ENCODE measurements around the gene TUBB4B.

Gene TUBB4B

GRCh38 chr9:137223078-137223970, 17.8 kb upstream of the TUBB4B start:
- Histone ChIP-seq H3K36me3 (ENCODE audit: control insufficient read depth in 2 of 2, insufficient read depth in 1 of 2, low read length in 2 of 2) (peaks cover 0 to 14% of the 10 kb centered on the region in 2 experiments; a peak in 1 of 3 replicates), H3K27ac (ENCODE audit: extremely low read depth, low read depth, low read length) (peak overlapping the region; percentile 83), H3K4me1 (ENCODE audit: control insufficient read depth, insufficient read depth, low read length) (peaks cover 4% of the 10 kb centered on the region), H3K9me3 (ENCODE audit: control insufficient read depth, insufficient read depth, low read depth, low read length) (no peaks in the 10 kb centered on the region), H3K4me3 (ENCODE audit: low read depth, low read length) (peak overlapping the region; percentile 89)
- CTCF ChIA-PET = interaction anchor here (0.6 to 6.7 kb wide), 11 partner anchors 10 to 177 kb away, joined by 3 to 54 read pairs (median 4); partner anchors contain the start of genes ANAPC2, MAN1B1, NDOR1 and NPDC1
- POLR2A ChIA-PET = interaction anchor here (0.6 to 17.2 kb wide), 33 partner anchors 15 to 1114 kb away, joined by 3 to 304 read pairs (median 4); partner anchors contain the start of genes AJM1, ANAPC2, MAN1B1 and NDOR1
- peak; percentile 25; the same call in 1 of the 2 replicates for TF ChIP-seq SP7 (tag by site-specific recombination; IDR thresholded peaks at IDR 0.05)
- TF ChIP-seq ZNF239 (tag by site-specific recombination; IDR thresholded peaks at IDR 0.05) = no peak
- peak; percentile 31 for TF ChIP-seq ZFHX2 (tag by site-specific recombination; conservative IDR thresholded peaks at IDR 0.05)
- TF ChIP-seq KLF10 (tag by site-specific recombination; IDR thresholded peaks at IDR 0.05) = peak; percentile 66
- TF ChIP-seq ZBTB8A (tag by site-specific recombination; IDR thresholded peaks at IDR 0.05) = peak; percentile 40
- TF ChIP-seq SP3 (tag by site-specific recombination; IDR thresholded peaks at IDR 0.05) = peak; percentile 76
- TF ChIP-seq ZNF221 (tag by site-specific recombination; IDR thresholded peaks at IDR 0.05; ENCODE audit: borderline replicate concordance) = no peak
- TF ChIP-seq ZSCAN30 (tag by site-specific recombination; IDR thresholded peaks at IDR 0.05) = 0 out of 2 replicates have a peak, but pooled peaks have one; percentile 50
- peak; percentile 47; the same call in 1 of the 2 replicates for TF ChIP-seq KLF9 (tag by site-specific recombination; IDR thresholded peaks at IDR 0.05; ENCODE audit: low read depth)
- peak; percentile 90; the same call in 1 of the 2 replicates for TF ChIP-seq GLIS2 (tag by site-specific recombination; IDR thresholded peaks at IDR 0.05)
- TF ChIP-seq, protein P1, sequence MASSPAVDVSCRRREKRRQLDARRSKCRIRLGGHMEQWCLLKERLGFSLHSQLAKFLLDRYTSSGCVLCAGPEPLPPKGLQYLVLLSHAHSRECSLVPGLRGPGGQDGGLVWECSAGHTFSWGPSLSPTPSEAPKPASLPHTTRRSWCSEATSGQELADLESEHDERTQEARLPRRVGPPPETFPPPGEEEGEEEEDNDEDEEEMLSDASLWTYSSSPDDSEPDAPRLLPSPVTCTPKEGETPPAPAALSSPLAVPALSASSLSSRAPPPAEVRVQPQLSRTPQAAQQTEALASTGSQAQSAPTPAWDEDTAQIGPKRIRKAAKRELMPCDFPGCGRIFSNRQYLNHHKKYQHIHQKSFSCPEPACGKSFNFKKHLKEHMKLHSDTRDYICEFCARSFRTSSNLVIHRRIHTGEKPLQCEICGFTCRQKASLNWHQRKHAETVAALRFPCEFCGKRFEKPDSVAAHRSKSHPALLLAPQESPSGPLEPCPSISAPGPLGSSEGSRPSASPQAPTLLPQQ (tag by site-specific recombination; IDR thresholded peaks at IDR 0.05) = peak; percentile 57; the same call in 1 of the 2 replicates
- 0 out of 2 replicates have a peak, but pooled peaks have one; percentile 18 for TF ChIP-seq ZBTB48 (tag by site-specific recombination; IDR thresholded peaks at IDR 0.05)
- TF ChIP-seq PATZ1 (tag by site-specific recombination; IDR thresholded peaks at IDR 0.05) = peak; percentile 95
- no peak for TF ChIP-seq KLF7 (tag by site-specific recombination; IDR thresholded peaks at IDR 0.05; ENCODE audit: borderline replicate concordance)
- 0 out of 2 replicates have a peak, but pooled peaks have one; percentile 43 for TF ChIP-seq ZNF843 (tag by site-specific recombination; IDR thresholded peaks at IDR 0.05)
- TF ChIP-seq ZNF391 (tag by site-specific recombination; IDR thresholded peaks at IDR 0.05; ENCODE audit: borderline replicate concordance, low read depth) = no peak
- TF ChIP-seq FEZF1 (tag by site-specific recombination; IDR thresholded peaks at IDR 0.05) = peak; percentile 37; the same call in 1 of the 2 replicates
- 0 out of 2 replicates have a peak, but pooled peaks have one; percentile 30 for TF ChIP-seq MEIS1 (CRISPR knock-in tag; IDR thresholded peaks at IDR 0.05; ENCODE audit: borderline replicate concordance)
- TF ChIP-seq, protein P2, sequence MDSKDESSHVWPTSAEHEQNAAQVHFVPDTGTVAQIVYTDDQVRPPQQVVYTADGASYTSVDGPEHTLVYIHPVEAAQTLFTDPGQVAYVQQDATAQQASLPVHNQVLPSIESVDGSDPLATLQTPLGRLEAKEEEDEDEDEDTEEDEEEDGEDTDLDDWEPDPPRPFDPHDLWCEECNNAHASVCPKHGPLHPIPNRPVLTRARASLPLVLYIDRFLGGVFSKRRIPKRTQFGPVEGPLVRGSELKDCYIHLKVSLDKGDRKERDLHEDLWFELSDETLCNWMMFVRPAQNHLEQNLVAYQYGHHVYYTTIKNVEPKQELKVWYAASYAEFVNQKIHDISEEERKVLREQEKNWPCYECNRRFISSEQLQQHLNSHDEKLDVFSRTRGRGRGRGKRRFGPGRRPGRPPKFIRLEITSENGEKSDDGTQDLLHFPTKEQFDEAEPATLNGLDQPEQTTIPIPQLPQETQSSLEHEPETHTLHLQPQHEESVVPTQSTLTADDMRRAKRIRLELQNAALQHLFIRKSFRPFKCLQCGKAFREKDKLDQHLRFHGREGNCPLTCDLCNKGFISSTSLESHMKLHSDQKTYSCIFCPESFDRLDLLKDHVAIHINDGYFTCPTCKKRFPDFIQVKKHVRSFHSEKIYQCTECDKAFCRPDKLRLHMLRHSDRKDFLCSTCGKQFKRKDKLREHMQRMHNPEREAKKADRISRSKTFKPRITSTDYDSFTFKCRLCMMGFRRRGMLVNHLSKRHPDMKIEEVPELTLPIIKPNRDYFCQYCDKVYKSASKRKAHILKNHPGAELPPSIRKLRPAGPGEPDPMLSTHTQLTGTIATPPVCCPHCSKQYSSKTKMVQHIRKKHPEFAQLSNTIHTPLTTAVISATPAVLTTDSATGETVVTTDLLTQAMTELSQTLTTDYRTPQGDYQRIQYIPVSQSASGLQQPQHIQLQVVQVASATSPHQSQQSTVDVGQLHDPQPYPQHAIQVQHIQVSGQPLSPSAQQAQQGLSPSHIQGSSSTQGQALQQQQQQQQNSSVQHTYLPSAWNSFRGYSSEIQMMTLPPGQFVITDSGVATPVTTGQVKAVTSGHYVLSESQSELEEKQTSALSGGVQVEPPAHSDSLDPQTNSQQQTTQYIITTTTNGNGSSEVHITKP (tag by site-specific recombination; IDR thresholded peaks at IDR 0.05) = peak; percentile 31; the same call in 1 of the 2 replicates
- TF ChIP-seq ZFP69B (tag by site-specific recombination; IDR thresholded peaks at IDR 0.05) = 0 out of 2 replicates have a peak, but pooled peaks have one; percentile 30
- TF ChIP-seq, protein P3, sequence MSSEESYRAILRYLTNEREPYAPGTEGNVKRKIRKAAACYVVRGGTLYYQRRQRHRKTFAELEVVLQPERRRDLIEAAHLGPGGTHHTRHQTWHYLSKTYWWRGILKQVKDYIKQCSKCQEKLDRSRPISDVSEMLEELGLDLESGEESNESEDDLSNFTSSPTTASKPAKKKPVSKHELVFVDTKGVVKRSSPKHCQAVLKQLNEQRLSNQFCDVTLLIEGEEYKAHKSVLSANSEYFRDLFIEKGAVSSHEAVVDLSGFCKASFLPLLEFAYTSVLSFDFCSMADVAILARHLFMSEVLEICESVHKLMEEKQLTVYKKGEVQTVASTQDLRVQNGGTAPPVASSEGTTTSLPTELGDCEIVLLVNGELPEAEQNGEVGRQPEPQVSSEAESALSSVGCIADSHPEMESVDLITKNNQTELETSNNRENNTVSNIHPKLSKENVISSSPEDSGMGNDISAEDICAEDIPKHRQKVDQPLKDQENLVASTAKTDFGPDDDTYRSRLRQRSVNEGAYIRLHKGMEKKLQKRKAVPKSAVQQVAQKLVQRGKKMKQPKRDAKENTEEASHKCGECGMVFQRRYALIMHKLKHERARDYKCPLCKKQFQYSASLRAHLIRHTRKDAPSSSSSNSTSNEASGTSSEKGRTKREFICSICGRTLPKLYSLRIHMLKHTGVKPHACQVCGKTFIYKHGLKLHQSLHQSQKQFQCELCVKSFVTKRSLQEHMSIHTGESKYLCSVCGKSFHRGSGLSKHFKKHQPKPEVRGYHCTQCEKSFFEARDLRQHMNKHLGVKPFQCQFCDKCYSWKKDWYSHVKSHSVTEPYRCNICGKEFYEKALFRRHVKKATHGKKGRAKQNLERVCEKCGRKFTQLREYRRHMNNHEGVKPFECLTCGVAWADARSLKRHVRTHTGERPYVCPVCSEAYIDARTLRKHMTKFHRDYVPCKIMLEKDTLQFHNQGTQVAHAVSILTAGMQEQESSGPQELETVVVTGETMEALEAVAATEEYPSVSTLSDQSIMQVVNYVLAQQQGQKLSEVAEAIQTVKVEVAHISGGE (tag by site-specific recombination; conservative IDR thresholded peaks at IDR 0.05; ENCODE audit: low read depth) = peak; percentile 97
- TF ChIP-seq ZNF16 (tag by site-specific recombination; IDR thresholded peaks at IDR 0.05; ENCODE audit: low read depth) = no peak
- TF ChIP-seq ZFP37 (tag by site-specific recombination; IDR thresholded peaks at IDR 0.05) = peak; percentile 53; the same call in 1 of the 2 replicates
- TF ChIP-seq ZNF600 (tag by site-specific recombination; IDR thresholded peaks at IDR 0.05) = peak; percentile 71; the same call in 1 of the 2 replicates
- TF ChIP-seq ZNF629 (tag by site-specific recombination; IDR thresholded peaks at IDR 0.05) = 0 out of 2 replicates have a peak, but pooled peaks have one; percentile 37

Data from HEK293 (cell line).